GM21381 (cell line): ENCODE measurements around the gene RSRC1.
A peak's percentile ranks its signal among the peaks of the same experiment; 100 is the strongest.

Experiments
- ATAC-seq: cut with Tn5 transposase; IDR thresholded peaks from one replicate; pipeline ENCODE4 v1.9.1; 2021; ENCODE audit warnings: mild to moderate bottlenecking, moderate library complexity; ENCODE audit not compliant: unreplicated experiment

Gene RSRC1

DNA sequence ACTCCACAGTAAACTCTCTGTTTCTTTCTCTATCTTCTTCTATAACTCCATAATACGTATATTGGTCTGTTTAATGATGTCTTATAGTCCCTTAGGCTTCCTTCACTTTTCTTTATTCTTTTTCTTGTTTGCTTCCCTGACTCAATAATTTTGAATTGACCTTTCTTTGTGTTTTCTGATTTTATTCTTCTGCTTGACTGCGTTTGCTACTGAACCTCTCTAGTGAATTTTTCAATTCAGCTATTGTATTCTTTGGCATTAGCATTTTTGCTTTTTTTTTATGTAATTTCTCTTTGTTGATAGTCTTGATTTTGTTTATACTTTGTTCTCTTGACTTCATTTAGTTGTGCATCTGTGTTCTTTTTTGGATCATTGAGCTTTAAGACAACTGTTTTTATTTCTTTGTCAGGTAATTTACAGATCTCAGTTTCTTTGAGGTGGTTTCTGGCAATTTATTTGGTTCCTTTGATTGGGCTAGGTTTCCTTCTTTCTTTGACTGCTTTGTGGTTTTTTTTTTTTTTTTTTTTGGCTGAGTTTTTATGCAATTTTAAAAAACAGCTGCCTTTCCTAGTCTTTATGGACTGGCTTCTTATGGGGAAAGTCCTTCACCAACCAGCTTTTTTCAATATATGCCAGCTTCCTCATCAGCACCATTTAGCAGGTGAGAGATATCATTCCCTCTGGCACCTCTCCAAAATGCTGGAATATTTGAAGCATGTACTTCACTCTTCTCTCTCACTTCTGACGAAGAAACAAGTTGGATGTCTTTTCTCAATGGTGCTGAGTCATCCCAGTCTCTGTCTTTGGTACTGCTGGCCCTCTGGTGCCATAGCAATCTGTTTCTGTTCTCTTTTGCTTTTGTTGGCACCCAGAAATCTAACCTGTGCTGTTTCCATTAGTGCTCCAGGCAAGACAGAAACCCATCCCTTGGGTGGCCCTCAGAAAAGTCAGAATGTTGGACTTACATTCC lies 17.6 kb downstream of the RSRC1 start:
- no peak for ATAC-seq

GRCh38 chr3:158128755-158129154 lies 18.9 kb downstream of the RSRC1 start:
- no peak for ATAC-seq

- ATAC-seq, result no peak
Measured at GRCh38 chr3:158134363-158134762, 24.5 kb downstream of the RSRC1 start.

DNA sequence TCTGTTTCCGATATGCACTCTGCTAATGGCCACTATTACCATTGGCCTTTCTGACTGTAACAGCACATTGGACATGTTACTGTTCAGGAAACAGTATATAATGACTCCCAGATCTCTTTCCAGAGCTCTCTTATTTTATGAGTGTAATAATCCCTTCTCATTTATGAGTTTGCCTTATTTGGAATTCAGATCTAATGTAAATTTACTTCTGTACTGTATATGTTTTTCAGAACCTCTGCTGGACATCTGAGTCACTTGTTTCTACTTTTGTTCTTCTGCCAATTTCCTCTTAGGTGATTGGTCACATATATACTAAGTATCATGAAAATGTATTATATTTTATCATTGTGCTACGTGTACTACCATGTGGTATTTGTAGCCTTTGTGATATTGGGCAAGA lies 30.5 kb downstream of the RSRC1 start:
- no peak for ATAC-seq

DNA sequence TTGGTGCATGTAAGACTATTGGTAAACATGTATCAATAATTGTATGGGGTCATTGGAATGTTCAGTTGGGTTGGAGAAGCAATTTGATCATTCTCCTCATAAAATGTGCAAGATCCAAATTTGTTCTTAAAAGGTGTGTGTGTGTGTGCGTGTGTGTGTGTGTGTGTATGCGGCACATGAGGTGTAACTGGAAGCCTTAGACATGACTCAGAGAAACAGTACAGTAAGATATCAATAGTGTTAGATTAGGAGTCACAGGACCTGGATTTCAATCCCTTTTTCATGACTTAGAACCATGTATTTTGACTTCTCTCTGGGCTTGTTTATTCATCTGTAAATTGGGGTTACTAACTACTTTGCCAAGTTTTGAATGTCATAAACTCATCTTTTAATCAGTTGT lies 38.3 kb downstream of the RSRC1 start:
- ATAC-seq, result no peak

GRCh38 chr3:158152186-158152585 lies 42.3 kb downstream of the RSRC1 start:
- peak; percentile 73 for ATAC-seq

- no peak for ATAC-seq
Measured at GRCh38 chr3:158158969-158159368, 49.1 kb downstream of the RSRC1 start.

DNA sequence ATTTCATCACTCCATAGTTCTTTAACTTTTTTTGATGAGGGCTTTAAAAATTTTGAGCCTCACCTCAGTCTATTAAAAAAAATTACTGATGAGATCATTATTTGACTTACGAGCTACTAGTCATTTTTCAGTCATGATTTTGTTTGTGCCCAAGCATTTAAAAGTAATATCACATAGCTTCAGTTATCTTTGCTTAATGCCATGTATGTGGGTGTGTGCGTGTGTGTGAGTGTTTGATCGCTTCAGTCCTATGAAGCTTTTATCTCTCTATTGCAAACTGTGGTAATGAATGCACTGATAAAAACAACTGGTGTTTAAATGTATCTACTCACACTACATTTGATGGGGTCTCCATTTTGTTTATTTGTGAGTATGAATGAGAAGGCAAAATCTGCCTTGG lies 49.8 kb downstream of the RSRC1 start:
- ATAC-seq, result no peak

DNA sequence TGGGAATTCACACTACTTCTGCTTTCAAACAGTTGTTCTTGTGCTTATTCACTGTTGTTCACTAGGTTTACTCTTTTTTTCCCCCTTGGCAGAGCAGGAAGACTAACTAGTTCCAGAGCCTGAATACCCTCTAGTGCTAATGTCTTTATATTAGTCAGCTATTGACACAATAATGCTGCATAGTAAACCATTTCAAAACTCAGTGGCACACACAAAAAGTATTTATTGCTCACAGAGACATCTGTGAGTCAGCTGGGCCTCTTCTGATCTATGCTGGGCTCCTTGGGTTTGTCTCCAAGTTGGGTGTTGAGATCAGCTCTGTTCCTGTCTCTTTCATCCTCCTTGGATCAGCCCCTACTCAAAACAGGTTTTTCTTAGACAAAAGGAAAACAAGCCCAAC lies 51.1 kb downstream of the RSRC1 start:
- no peak for ATAC-seq

DNA sequence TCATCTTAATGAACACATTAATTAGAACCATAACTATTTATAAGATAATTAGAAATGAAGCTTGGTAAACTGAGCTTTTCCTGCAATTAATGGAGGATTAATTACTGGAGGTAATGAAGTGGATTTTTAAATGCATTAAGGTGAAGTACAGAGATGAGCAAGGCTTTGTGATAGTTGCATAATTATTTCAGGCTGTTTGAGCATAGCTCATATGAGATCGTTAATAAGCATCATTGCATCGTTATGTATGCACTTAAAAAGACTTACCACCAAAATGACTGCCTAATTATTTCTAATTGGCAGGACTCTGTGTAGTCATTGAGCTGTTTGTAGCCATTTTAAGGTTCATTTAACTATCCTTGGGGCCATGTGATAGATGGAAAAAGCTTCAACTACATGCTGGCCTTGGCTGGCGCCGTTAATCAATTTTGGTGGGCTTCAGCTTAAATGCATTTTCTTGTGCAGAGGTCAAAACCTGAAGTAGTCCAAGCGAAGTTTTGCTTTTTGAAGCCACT lies 55.3 kb downstream of the RSRC1 start:
- no peak for ATAC-seq

GRCh38 chr3:158165730-158166129 lies 55.8 kb downstream of the RSRC1 start:
- ATAC-seq, result no peak

- no peak for ATAC-seq
Measured at GRCh38 chr3:158166223-158166622, 56.3 kb downstream of the RSRC1 start.

GRCh38 chr3:158167737-158168557 lies 58.1 kb downstream of the RSRC1 start:
- ATAC-seq, result no peak

DNA sequence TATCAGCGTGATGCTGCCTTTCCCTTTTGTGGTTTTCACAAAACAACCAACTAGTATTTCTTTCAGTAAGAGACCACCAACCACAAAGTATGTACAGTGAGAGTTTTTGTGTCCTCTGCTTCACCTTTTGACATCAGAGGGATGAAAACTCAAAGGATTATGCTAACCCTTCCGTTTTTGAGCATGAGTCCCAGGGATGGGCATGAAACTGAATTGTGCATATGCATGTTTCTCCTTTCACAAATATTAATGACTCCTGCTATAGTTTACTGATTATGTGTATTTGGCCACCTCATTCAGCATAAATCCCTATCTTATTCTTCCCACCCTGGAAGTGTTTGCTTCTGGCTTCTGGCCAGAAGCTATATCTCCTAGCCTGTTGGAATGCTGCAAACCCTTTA lies 59.2 kb downstream of the RSRC1 start:
- no peak for ATAC-seq

DNA sequence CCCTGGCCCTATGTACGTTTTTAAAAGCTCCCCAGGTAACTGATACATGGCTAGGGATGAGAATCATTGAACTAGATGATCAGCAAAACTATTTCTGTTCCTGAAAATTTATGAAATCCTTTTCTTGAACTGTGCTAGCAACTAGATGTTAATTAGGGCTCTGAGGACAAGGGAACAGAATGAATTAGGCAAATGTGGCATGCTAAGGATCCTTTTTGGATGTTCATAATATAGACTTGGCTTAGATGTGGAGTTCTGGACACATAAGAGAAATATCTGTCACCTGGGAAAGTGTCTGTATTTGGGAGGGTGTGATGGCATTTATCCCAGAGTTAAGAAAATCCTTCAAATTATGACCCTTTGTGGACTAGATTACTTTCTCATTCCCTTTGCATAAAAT lies 71.2 kb downstream of the RSRC1 start:
- no peak for ATAC-seq

GRCh38 chr3:158185711-158186110 lies 75.8 kb downstream of the RSRC1 start:
- no peak for ATAC-seq

DNA sequence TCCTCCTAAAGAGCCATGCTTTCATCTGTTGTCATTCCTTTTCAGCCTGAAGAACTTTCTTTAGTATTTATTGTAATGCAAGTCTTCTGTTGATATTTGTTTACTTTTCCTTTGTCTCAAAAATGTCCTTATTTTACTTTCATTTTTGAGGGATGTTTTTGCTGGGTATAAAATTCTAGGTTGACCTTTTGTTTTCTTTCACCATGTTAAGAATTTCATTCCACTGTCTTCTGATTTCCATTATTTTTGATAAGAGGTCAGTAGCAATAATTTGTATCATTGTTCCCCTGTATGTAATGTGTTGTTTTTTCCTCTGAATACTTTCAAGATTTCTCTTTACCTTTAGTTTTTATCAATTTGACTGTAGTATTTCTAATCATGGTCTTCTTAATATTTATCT lies 91.1 kb downstream of the RSRC1 start:
- no peak for ATAC-seq

- no peak for ATAC-seq
Measured at GRCh38 chr3:158205324-158205723, 95.4 kb downstream of the RSRC1 start.

GRCh38 chr3:158205994-158206393 lies 96.1 kb downstream of the RSRC1 start:
- peak; percentile 71 for ATAC-seq

- ATAC-seq, result no peak
Measured at GRCh38 chr3:158210067-158210466, 100.2 kb downstream of the RSRC1 start.

DNA sequence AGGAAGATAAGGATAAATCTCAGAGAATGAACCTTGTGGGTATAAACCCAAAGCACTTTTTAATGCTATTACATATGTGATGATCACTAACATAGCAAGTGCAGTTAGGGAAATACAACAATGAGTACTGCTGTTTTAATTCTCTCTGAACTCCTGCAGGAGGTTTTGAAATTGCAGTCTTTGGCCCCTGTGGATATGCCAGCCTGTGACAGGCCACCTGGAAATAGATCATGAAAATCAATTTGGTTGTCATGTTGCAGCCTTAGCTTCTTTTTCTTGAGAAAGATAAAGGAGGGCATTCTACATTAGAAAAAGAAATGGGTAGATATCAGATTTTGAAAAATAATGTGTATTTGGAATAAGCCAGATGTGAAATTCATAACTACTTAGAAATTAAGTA lies 103.6 kb downstream of the RSRC1 start:
- no peak for ATAC-seq

DNA sequence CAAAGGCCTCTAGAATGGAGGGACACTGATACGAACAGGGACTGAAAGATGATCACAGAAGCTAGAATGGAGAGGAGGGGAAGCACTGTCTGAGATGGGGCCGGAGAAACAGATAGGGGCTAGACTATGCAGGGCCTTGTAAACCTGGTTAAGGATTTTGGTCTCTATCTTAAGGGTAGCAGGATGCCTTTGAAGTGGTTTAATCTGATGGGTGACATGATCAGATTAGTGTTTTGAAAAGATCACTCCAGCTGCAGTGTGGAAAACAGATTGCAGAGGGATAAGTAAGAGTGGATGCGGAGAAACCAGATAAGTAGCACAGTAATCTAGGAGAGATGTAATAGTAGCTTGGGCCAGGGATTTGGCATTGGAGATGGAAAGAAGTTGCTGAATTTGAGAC lies 108.1 kb downstream of the RSRC1 start:
- ATAC-seq, result no peak
